NCI-H2107 treated with DMSO at 0.1 percent for 48 hours (cell line): ENCODE results near the gene SMAGP.
A peak's percentile ranks its signal among the peaks of the same experiment; 100 is the strongest.
"Not testable (repeated sequence)": the region's sequence is repeated elsewhere in the genome, so short reads cannot be mapped to it uniquely, and the experiment has no call there.

ENCODE experiments used
- DNase-seq: peaks from one replicate; lab custom pipeline; 2025; ENCODE audit not compliant: unreplicated experiment; lab: John Stamatoyannopoulos, UW

SMAGP gene

GRCh38 chr12:51265024-51265423 is 5.2 kb downstream of the SMAGP start:
- no peak for DNase-seq

- no peak for DNase-seq
Measured at GRCh38 chr12:51264297-51264696, 5.9 kb downstream of the SMAGP start.

GRCh38 chr12:51263341-51263740 is 6.9 kb downstream of the SMAGP start:
- DNase-seq = no peak

- DNase-seq = no peak
Measured at GRCh38 chr12:51262758-51263177, 7.4 kb downstream of the SMAGP start.

- not testable (repeated sequence) for DNase-seq
Measured at GRCh38 chr12:51259600-51259999, 10.6 kb downstream of the SMAGP start.

GRCh38 chr12:51254536-51254935 is 15.7 kb downstream of the SMAGP start:
- DNase-seq = no peak

- DNase-seq = no peak
Measured at GRCh38 chr12:51253276-51253675, 16.9 kb downstream of the SMAGP start.

- peak; percentile 74 for DNase-seq
Measured at GRCh38 chr12:51247523-51248206, 22.6 kb downstream of the SMAGP start.

- no peak for DNase-seq
Measured at GRCh38 chr12:51246254-51246853, 23.9 kb downstream of the SMAGP start.

GRCh38 chr12:51245476-51246253 is 24.6 kb downstream of the SMAGP start:
- DNase-seq = no peak

- no peak for DNase-seq
Measured at GRCh38 chr12:51244269-51244668, 25.9 kb downstream of the SMAGP start.

- no peak for DNase-seq
Measured at GRCh38 chr12:51242876-51243275, 27.3 kb downstream of the SMAGP start.

GRCh38 chr12:51242120-51242519 is 28.1 kb downstream of the SMAGP start:
- no peak for DNase-seq

- DNase-seq = no peak
Measured at GRCh38 chr12:51240971-51241370, 29.2 kb downstream of the SMAGP start.

GRCh38 chr12:51238510-51239334 is 31.5 kb downstream of the SMAGP start, which contains the start of gene DAZAP2:
DAZAP2 (plus strand) TSS chr12:51238826; CDS start chr12:51238908, 82 bp downstream.
- DNase-seq = peak; percentile 82

- peak; percentile 72 for DNase-seq
Measured at GRCh38 chr12:51238037-51238509, 32.1 kb downstream of the SMAGP start.

- DNase-seq = no peak
Measured at GRCh38 chr12:51234530-51234929, 35.7 kb downstream of the SMAGP start.

GRCh38 chr12:51232642-51233041 is 37.6 kb downstream of the SMAGP start:
- DNase-seq = no peak

- DNase-seq = no peak
Measured at GRCh38 chr12:51229116-51229809, 41.0 kb downstream of the SMAGP start.

GRCh38 chr12:51227962-51228361 is 42.3 kb downstream of the SMAGP start:
- DNase-seq = no peak
